ENCODE data around the gene POT1.

DNA sequence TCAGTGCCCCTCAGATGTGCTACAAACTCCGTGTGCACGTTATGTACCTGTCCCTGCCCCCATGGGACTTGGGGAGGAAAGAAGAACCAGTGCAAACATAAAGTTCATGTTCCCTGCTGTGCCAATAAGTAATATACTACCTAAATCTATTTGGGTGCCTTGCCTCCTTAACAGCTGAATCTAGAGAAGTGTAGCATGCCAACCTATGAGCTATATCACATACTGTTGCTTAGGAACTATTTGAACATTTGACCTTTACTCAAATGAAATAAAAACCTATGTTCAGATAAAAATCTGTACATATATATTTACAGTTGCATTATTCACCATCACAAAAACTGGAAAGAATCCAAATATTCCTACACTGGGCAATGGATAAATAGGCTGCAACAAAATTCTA, 9.8 kb downstream of the POT1 start:
- TF ChIP-seq, protein P1, sequence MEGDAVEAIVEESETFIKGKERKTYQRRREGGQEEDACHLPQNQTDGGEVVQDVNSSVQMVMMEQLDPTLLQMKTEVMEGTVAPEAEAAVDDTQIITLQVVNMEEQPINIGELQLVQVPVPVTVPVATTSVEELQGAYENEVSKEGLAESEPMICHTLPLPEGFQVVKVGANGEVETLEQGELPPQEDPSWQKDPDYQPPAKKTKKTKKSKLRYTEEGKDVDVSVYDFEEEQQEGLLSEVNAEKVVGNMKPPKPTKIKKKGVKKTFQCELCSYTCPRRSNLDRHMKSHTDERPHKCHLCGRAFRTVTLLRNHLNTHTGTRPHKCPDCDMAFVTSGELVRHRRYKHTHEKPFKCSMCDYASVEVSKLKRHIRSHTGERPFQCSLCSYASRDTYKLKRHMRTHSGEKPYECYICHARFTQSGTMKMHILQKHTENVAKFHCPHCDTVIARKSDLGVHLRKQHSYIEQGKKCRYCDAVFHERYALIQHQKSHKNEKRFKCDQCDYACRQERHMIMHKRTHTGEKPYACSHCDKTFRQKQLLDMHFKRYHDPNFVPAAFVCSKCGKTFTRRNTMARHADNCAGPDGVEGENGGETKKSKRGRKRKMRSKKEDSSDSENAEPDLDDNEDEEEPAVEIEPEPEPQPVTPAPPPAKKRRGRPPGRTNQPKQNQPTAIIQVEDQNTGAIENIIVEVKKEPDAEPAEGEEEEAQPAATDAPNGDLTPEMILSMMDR (conservative IDR thresholded peaks at IDR 0.05; ENCODE audit: low read depth, low read length), result no peak
- no peak for TF ChIP-seq EZH2 (IDR thresholded peaks at IDR 0.05; ENCODE audit: low read length, unreplicated experiment)
- no peak for TF ChIP-seq EZH2phosphoT487 (IDR thresholded peaks at IDR 0.05; ENCODE audit: borderline replicate concordance, low read length)
